ENCODE measurements around the gene STAG3. TPM values are rescaled to one million over a fixed set of nuclear protein-coding genes. Genes with fewer than 3 reads are reported as not detected.

Gene STAG3
- total RNA-seq, 1 donor from 2014 or later, result 1.9 TPM

DNA sequence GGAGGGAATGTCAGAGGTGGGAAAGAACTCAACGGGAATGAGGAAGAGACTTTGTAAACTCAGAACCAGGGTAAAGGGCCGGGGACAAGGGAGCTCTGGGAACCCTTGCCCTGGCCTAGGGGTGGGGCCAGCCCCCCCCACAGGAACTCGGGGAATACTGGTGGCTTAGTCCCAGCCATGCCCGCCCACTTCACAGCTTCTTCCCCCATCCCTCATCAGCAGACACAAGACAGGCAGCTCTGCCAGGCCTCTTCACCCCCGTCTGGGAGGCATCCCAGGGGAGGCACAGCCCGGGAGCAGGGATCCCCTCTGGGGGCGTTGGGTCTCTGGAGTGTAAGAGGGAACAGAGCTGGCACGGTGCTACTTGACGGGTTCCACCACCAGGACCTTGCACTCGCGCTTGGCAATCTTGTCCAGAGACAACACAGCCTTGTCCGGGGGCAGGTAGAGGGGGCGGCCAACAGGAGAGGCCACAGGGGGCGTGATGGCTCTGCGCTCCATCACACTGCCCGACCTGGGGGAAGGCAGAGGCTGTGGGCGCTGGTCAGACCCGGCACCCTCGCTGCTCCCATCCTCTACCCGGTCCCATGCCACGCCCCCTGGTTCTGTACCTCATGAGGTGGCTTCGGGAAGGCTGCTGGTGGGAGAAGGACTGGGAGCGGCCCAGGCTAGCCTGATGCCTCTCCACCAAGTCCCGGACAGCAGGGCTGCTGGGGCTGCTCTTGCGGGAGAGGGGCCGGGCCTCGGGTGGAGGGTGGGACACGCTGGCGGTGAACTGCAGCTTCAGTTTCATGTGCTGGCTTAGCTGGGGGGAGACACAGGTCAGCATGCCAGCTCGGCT lies 22.8 kb upstream of the STAG3 start:
- H3K9me3 Mint-ChIP-seq, result no peaks in the 10 kb centered on the region
- H3K4me1 Mint-ChIP-seq, result peaks cover 33% of the 10 kb centered on the region
- peak overlapping the region; percentile 74 for H3K4me3 Mint-ChIP-seq
- DNase-seq (ENCODE audit: low read depth, low spot score), result no peak
- H3K27ac Mint-ChIP-seq (ENCODE audit: unreplicated experiment), result no peak overlapping the region
- peaks cover 7% of the 10 kb centered on the region for H3K36me3 Mint-ChIP-seq (ENCODE audit: low read depth)
- TF ChIP-seq, protein P1, sequence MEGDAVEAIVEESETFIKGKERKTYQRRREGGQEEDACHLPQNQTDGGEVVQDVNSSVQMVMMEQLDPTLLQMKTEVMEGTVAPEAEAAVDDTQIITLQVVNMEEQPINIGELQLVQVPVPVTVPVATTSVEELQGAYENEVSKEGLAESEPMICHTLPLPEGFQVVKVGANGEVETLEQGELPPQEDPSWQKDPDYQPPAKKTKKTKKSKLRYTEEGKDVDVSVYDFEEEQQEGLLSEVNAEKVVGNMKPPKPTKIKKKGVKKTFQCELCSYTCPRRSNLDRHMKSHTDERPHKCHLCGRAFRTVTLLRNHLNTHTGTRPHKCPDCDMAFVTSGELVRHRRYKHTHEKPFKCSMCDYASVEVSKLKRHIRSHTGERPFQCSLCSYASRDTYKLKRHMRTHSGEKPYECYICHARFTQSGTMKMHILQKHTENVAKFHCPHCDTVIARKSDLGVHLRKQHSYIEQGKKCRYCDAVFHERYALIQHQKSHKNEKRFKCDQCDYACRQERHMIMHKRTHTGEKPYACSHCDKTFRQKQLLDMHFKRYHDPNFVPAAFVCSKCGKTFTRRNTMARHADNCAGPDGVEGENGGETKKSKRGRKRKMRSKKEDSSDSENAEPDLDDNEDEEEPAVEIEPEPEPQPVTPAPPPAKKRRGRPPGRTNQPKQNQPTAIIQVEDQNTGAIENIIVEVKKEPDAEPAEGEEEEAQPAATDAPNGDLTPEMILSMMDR (conservative IDR thresholded peaks at IDR 0.05), result no peak
- H3K27me3 Mint-ChIP-seq (ENCODE audit: low read depth), result no peaks in the 10 kb centered on the region

DNA sequence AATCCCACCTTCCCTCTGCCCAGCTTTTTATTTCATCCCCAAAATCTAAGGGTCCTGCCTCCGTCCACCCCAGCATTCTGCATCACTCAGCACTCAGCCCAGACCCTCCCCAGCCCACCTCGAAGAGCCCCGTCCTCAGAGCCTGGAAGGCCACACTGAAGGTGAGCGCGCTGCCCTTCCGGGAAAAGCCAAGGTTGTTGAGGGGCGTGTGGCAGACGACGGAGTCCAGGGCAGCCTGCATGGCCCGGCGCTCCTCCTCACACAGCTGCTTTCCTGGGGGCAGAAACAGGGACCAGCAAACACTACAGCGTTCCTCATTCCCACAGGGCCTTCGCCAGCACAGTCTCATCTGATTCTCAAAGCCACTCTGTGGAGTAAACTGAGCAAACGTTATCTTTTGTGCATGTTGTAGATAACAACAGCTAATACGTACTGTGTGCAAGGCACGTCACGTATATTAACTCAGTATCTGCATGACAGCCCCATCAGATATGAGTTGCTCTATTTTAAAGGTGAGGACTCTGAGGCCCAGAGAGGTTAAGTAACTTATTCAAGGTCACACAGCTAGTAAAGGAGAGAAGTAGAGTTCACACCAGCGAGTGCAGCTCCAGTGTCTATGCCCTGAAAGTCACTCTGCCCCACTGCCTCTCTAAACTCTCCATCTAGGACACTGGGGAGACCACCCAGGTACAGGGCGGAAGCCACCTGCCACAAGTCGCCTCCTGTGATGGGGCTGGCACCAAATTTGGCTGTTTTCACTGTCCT lies 22.0 kb upstream of the STAG3 start:
- Mint-ChIP-seq H3K4me3 (peak overlapping the region; percentile 93), H3K27me3 (ENCODE audit: low read depth) (no peaks in the 10 kb centered on the region), H3K9me3 (no peaks in the 10 kb centered on the region), H3K36me3 (ENCODE audit: low read depth) (peaks cover 3% of the 10 kb centered on the region), H3K4me1 (peaks cover 27% of the 10 kb centered on the region), H3K27ac (ENCODE audit: unreplicated experiment) (no peak overlapping the region)
- TF ChIP-seq, protein P1 (conservative IDR thresholded peaks at IDR 0.05), result no peak
- no peak for DNase-seq (ENCODE audit: low read depth, low spot score)

GRCh38 chr7:100156331-100157068 lies 21.2 kb upstream of the STAG3 start:
- peak overlapping the region; percentile 43 for H3K27ac Mint-ChIP-seq (ENCODE audit: unreplicated experiment)

DNA sequence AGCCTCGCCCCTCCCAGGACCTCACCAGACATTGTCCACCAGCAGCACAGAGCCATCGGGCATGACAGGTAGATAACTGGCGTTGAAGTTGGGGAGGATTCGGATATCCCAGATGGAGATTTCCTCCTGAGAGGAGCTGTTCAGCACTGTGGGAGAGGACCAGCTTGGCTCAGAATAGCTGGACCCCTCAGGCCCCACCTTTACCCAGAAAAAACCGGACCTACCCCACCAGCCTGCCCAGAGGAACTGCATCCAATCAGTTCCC lies 20.7 kb upstream of the STAG3 start:
- H3K4me1 Mint-ChIP-seq, result peaks cover 27% of the 10 kb centered on the region
- H3K27me3 Mint-ChIP-seq (ENCODE audit: low read depth), result no peaks in the 10 kb centered on the region
- H3K9me3 Mint-ChIP-seq, result no peaks in the 10 kb centered on the region
- H3K36me3 Mint-ChIP-seq (ENCODE audit: low read depth), result peaks cover 3% of the 10 kb centered on the region
- peak overlapping the region; percentile 93 for H3K4me3 Mint-ChIP-seq
- TF ChIP-seq, protein P1 (conservative IDR thresholded peaks at IDR 0.05), result no peak
- no peak for DNase-seq (ENCODE audit: low read depth, low spot score)
- no peak overlapping the region for H3K27ac Mint-ChIP-seq (ENCODE audit: unreplicated experiment)

More at GRCh38 chr7:100156331-100157068, 21.2 kb upstream of the STAG3 start:
- peaks cover 27% of the 10 kb centered on the region for H3K4me1 Mint-ChIP-seq
- H3K36me3 Mint-ChIP-seq (ENCODE audit: low read depth), result peaks cover 3% of the 10 kb centered on the region
- no peak for DNase-seq (ENCODE audit: low read depth, low spot score)
- H3K27me3 Mint-ChIP-seq (ENCODE audit: low read depth), result no peaks in the 10 kb centered on the region
- TF ChIP-seq, protein P1 (conservative IDR thresholded peaks at IDR 0.05), result no peak
- H3K9me3 Mint-ChIP-seq, result no peaks in the 10 kb centered on the region
- H3K4me3 Mint-ChIP-seq, result peak overlapping the region; percentile 93

All from neural crest cell (in vitro differentiated cells).